Heart right ventricle (tissue), 16 donors: ENCODE measurements around the gene KXD1. TPM values are rescaled to one million over a fixed set of nuclear protein-coding genes. Genes with fewer than 3 reads are reported as not detected.
"Not testable (repeated sequence)": the region's sequence is repeated elsewhere in the genome, so short reads cannot be mapped to it uniquely, and the experiment has no call there.

Experiments used
- ATAC-seq, 8 donors: fragments of 200-7000 bp; cut with Tn5 transposase; one replicate each; pipeline ENCODE4 v1.9.1; 2020; ENCODE audit warnings: mild to moderate bottlenecking in 8 of 8, moderate library complexity in 8 of 8, moderate number of reproducible peaks in 1 of 8
- DNase-seq, 2 donors: peaks; one replicate each; pipeline ENCODE4 v3.0.0-alpha.2; 2020
- H3K27ac ChIP-seq, 10 donors: fragments of 200-600 bp; sonication (generic) in 2 of 10; one replicate each; pipeline versions ENCODE4 v1.5.0 to v1.8.0; 2020 to 2022; ENCODE audit warnings: mild to moderate bottlenecking in 3 of 10
- H3K27me3 ChIP-seq, 7 donors: fragments of 200-600 bp; one replicate each; pipeline ENCODE4 v1.8.0; 2021 to 2022; ENCODE audit warnings: mild to moderate bottlenecking in 2 of 7
- H3K36me3 ChIP-seq, 9 donors: fragments of 200-600 bp; sonication (generic) in 1 of 9; one replicate each; pipeline versions ENCODE4 v1.5.0 to v1.8.0; 2020 to 2022; ENCODE audit warnings: mild to moderate bottlenecking in 2 of 9
- H3K4me1 ChIP-seq, 9 donors: fragments of 200-600 bp; sonication (generic) in 1 of 9; one replicate each; pipeline versions ENCODE4 v1.5.0 to v1.8.0; 2020 to 2022; ENCODE audit warnings: mild to moderate bottlenecking in 4 of 9
- H3K4me3 ChIP-seq, 10 donors: fragments of 200-600 bp; sonication (generic) in 2 of 10; one replicate each; pipeline versions ENCODE4 v1.5.0 to v1.8.0; 2020 to 2022; ENCODE audit warnings: mild to moderate bottlenecking in 7 of 10, moderate library complexity in 2 of 10
- H3K9me3 ChIP-seq, 11 donors: fragments of 200-600 bp in 10 of 11; sonication (generic) in 2 of 11; one replicate each; pipeline versions ENCODE4 v1.5.0 to v1.8.0; 2013 to 2022; ENCODE audit warnings: mild to moderate bottlenecking in 2 of 11, control low read depth in 1 of 11, moderate library complexity in 1 of 11
- WGBS, 2 donors: extraction: QIAGEN DNeasy Blood & Tissue Kit; methylation state at CpG; one replicate each; pipeline ENCODE4 v1.1.7; 2013; ENCODE audit warnings: inconsistent platforms in 1 of 2; 5-methylcytosine and 5-hydroxymethylcytosine counted together
- intact Hi-C, 10 donors: fragments of 100-400 bp; cut with DNase I; formaldehyde crosslinking; loops; one replicate each; pipeline versions ENCODE4 v1.11.1 to v1.14.2; 2022
- polyA plus RNA-seq, 2 donors: library from polyadenylated mRNA; stranded (reverse); fragments of 200-250 nt; gene quantifications; one replicate each; pipeline ENCODE4 v1.2.3, GENCODE V29; 2013
- total RNA-seq, 10 donors: library from RNA; stranded (reverse); fragmentation: NEBNext Ultra II Directional in 3 of 10; extraction: Animal tissue kit (Norgen Biotek cat#: 25700) in 3 of 10; gene quantifications; one replicate each; pipeline versions ENCODE4 v1.2.1 to v1.2.4, GENCODE V29; 2021 to 2023
- TF ChIP-seq, protein P1 (sequence below), 9 donors: fragments of 200-600 bp; sonication (generic) in 2 of 9; IDR thresholded peaks; one replicate each; pipeline versions ENCODE4 v1.5.0 to v1.8.0; 2021 to 2022; ENCODE audit warnings: antibody characterized with exemption in 9 of 9, mild to moderate bottlenecking in 5 of 9, moderate library complexity in 1 of 9
- donor health status: Arrhythmogenic right ventricular cardiomyopathy.
- donor health status: ischemic (EF 13 %, LVEDD 7.1; RV severe dilation, severe dysfunction).
- donor health status: healthy with polysubstance abuse.
- donor health status: DM: no; HTN: yes; CAD: no.
- donor health status: DM: no; HTN: no; CAD: no.
- donor health status: ischemic (EF 25% LVEDD 6.9; RV normal size, moderate dysfunction).
- donor health status: ischemic (EF 25% LVEDD 5.7; RV mildly dilated, moderate dysfunction).
- donor health status: healthy.
- donor health status: DM: yes; HTN: yes; CAD: no.
- donor health status: Ischemic cardiomyopathy.
- donor health status: ischemic (EF 35%, LVEDD 5.7; RV mildly dilated, moderate dysfunction).
- donor health status: nonischemic (EF 11% LVEDD 7.7; RV severe dilation, severe dysfunction).
- donor health status: DM: yes; HTN: yes; CAD: no.
- donor health status: PGD.
- donor health status: ischemic (EF 29% LVEDD 5.4; RV normal size, mild dysfunction).
- donor health status: nonischemic (EF 23%, LVEDD 6.1; RV moderate dilation, normal function).

The KXD1 gene
- total and polyA plus RNA-seq, 12 donors = 35.6 to 88.6 (median 45.6) TPM

DNA sequence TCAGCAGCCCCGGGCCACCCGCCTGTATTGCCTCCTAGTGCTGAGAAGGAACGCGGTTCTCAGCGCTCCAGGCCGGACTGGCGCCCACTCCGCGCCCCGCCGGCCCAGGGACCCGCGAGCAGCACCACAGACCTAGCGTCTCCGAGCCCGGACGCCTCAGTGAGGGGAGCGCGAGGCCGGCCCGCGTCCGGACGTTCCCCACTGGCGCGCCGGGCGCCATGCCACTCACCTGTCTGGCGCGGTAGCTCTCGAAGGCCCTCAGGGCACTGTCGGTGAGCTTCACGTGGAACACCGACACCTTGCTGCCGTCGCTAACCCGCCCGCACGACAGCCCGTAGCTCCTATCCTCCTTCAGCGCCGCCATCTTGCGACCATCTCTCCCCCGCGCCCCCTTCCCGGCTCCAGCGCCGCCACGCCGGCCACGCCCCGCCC, 36.0 kb upstream of the KXD1 start, which contains the start of gene ELL:
Gene ELL (minus strand): TSS at position 379 of the 432 bp plus-strand sequence. CDS start 15 bp downstream, at position 364.
- TF ChIP-seq, protein P1, sequence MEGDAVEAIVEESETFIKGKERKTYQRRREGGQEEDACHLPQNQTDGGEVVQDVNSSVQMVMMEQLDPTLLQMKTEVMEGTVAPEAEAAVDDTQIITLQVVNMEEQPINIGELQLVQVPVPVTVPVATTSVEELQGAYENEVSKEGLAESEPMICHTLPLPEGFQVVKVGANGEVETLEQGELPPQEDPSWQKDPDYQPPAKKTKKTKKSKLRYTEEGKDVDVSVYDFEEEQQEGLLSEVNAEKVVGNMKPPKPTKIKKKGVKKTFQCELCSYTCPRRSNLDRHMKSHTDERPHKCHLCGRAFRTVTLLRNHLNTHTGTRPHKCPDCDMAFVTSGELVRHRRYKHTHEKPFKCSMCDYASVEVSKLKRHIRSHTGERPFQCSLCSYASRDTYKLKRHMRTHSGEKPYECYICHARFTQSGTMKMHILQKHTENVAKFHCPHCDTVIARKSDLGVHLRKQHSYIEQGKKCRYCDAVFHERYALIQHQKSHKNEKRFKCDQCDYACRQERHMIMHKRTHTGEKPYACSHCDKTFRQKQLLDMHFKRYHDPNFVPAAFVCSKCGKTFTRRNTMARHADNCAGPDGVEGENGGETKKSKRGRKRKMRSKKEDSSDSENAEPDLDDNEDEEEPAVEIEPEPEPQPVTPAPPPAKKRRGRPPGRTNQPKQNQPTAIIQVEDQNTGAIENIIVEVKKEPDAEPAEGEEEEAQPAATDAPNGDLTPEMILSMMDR (IDR thresholded peaks at IDR 0.05) = no peak
- no peaks in the 10 kb centered on the region for H3K27me3 ChIP-seq
- no peaks in the 10 kb centered on the region for H3K9me3 ChIP-seq
- H3K36me3 ChIP-seq = no peaks in the 10 kb centered on the region
- DNase-seq (no peak), ATAC-seq (peak in 6 of 8 donors; percentile 0 to 9 (median 1))
- peak within 1 kb of the TSS; percentile 67 to 100 (median 98) for H3K4me3 ChIP-seq
- peaks cover 0 to 41% (median 26%) of the 10 kb centered on the region in 9 donors for H3K4me1 ChIP-seq
- WGBS, 2 donors = 1% methylated on average over 50 to 52 of the region's 52 CpGs
- intact Hi-C loops = loop anchor here in 6 of 10 donors (1.0 to 5.0 kb wide), 6 partner anchors 21 to 59 kb away; partner anchors contain the start of genes KXD1 (in 4 of the 6), FKBP8 (in 1 of the 6) and UBA52 (in 1 of the 6)
- peak within 1 kb of the TSS; percentile 79 to 100 (median 95) for H3K27ac ChIP-seq

DNA sequence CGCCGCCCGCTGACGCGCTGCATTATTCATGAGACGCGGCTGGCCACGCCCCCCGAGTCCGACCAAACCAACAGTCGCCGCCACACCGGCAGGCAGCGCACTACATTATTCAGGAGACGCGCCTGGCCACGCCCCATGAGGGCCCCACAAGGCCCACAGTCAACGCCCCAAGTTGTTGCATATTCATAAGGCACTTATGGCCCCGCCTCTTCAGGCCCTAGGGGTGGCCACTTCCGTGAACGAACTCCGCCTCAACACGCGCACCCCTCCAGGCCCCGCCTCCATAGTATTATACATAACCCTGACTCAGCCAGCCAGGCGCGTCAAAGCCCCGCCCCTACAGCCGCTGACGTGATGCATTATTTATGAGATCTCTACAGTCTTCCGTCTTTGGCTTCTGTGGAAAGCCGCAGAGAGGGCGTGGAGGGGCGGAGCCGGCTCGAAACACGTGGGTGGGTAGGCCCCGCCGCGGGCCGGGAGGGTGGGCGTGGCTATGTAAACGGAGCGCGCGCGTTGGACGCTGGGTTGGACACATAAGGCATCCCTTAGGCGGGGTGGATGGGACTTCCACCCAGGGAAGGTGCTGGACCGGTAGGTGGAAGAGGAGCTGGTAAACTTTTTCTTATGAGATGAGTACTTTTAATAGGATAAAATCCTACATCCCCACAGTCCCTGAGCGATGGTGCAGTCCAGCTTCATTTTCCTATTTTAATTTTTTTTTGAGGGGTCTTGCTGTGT, 35.4 kb upstream of the KXD1 start:
- TF ChIP-seq, protein P1 (IDR thresholded peaks at IDR 0.05) = peak in 6 of 9 donors; percentile 10 to 54 (median 34)
- peak overlapping the region in 9 of 10 donors; percentile 91 to 100 (median 95) for H3K27ac ChIP-seq
- H3K4me1 ChIP-seq = peaks cover 0 to 46% (median 26%) of the 10 kb centered on the region in 9 donors
- DNase-seq = peak; percentile 100
- no peaks in the 10 kb centered on the region for H3K9me3 ChIP-seq
- H3K36me3 ChIP-seq = no peaks in the 10 kb centered on the region
- ATAC-seq = peak; percentile 92 to 96 (median 95)
- H3K4me3 ChIP-seq = peak overlapping the region; percentile 67 to 100 (median 98)
- intact Hi-C loops = loop anchor here in 6 of 10 donors (1.0 to 5.0 kb wide), 6 partner anchors 21 to 60 kb away; partner anchors contain the start of genes KXD1 (in 4 of the 6), FKBP8 (in 1 of the 6) and UBA52 (in 1 of the 6)
- WGBS, 2 donors = 1 to 2% methylated on average over 51 of the region's 51 CpGs
- H3K27me3 ChIP-seq = no peaks in the 10 kb centered on the region

DNA sequence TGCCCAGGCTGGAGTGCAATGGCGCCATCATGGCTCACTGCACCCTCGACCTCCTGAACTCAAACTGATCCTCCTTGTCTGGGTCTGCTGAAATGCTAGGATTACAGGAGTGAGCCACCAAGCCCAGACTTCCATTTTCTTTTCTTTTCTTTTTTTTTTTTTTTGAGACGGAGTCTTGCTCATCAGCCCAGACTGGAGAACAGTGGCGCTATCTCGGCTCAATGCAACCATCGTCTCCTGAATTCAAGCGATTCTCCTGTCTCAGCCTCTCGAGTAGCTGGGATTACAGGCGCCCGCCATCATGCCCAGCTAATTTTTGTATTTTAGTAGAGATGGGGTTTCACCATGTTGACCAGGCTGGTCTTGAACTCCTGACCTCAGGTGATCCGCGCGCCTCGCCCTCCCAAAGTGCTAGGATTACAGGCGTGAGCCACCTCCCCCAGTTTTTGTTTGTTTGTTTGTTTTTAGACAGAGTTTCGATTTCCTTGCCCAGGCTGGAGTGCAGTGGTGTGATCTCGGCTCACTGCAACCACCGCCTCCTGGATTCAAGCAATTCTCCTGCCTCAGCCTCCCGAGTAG, 34.7 kb upstream of the KXD1 start:
- peak overlapping the region in 8 of 10 donors; percentile 22 to 100 (median 50) for H3K27ac ChIP-seq
- not testable (repeated sequence) for H3K36me3 ChIP-seq, ATAC-seq, H3K9me3 ChIP-seq, H3K27me3 ChIP-seq, DNase-seq
- 72 to 79% methylated on average over 19 of the region's 19 CpGs for WGBS, 2 donors
- intact Hi-C loops = loop anchor here in 6 of 10 donors (1.0 to 5.0 kb wide), 6 partner anchors 20 to 61 kb away; partner anchors contain the start of genes KXD1 (in 4 of the 6), FKBP8 (in 1 of the 6) and UBA52 (in 1 of the 6)
- peaks cover 0 to 45% (median 25%) of the 10 kb centered on the region in 9 donors for H3K4me1 ChIP-seq
- H3K4me3 ChIP-seq = peak overlapping the region in 8 of 10 donors; percentile 4 to 99 (median 35)

DNA sequence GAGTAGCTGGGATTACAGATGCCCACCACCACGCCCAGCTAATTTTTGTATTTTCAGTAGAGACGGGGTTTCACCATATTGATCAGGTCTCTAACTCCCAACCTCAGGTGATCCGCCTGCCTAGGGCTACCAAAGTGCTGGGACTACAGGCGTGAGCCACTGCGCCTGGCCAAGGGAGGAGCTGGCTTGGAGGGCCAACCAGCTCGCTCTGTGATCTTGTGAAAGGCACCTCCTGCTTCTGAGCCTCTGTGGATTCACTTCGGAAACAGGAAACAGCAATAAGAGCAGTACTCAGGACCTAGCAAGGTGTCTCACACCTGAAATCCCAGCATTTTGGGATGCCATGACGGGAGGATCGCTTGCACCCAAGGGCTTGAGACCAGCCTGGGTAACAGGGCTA, 33.8 kb upstream of the KXD1 start:
- WGBS, 2 donors = 90 to 93% methylated on average over 9 of the region's 9 CpGs

More for the DNA sequence above, 33.8 kb upstream of the KXD1 start:
- intact Hi-C loops = loop anchor here in 6 of 10 donors (2.0 to 5.0 kb wide), 4 partner anchors 19 to 62 kb away; partner anchors contain the start of genes KXD1 (in 3 of the 6) and FKBP8 (in 1 of the 6)
- H3K4me3 ChIP-seq = no peak overlapping the region
- H3K27ac ChIP-seq = no peak overlapping the region
- no peaks in the 10 kb centered on the region for H3K27me3 ChIP-seq
- H3K36me3 ChIP-seq = no peaks in the 10 kb centered on the region
- H3K9me3 ChIP-seq = no peaks in the 10 kb centered on the region
- TF ChIP-seq, protein P1 (IDR thresholded peaks at IDR 0.05) = no peak
- ATAC-seq (no peak), DNase-seq (no peak)
- H3K4me1 ChIP-seq = peaks cover 0 to 37% (median 19%) of the 10 kb centered on the region in 9 donors
